HepG2 (cell line): Measurements from ENCODE around the gene SMURF1. TPM values are rescaled to one million over a fixed set of nuclear protein-coding genes. Genes with fewer than 3 reads are reported as not detected.

Experiments
- ASH2L ChIP-seq: fragments of 300-600, 200-600 bp; sonication (generic); IDR thresholded peaks from 2 replicates; pipeline ENCODE4 v1.7.0; 2017; ENCODE audit warnings: low read depth, mild to moderate bottlenecking, moderate library complexity, mixed read lengths, low read length; ENCODE audit not compliant: insufficient read length
- FOSL1 ChIP-seq: sonication (generic); formaldehyde crosslinking; IDR thresholded peaks from 2 replicates; pipeline ENCODE4 v1.9.0; 2021; ENCODE audit warnings: missing genetic modification reagents, borderline replicate concordance
- FOSL2 ChIP-seq: sonication (generic); formaldehyde crosslinking; IDR thresholded peaks from 2 replicates; pipeline ENCODE4 v1.4.0; 2020; ENCODE audit warnings: missing genetic modification reagents
- FOXK1 ChIP-seq: sonication (generic); formaldehyde crosslinking; IDR thresholded peaks from 2 replicates; pipeline ENCODE4 v1.4.0; 2020; ENCODE audit warnings: low read depth, missing genetic modification reagents, borderline replicate concordance
- FOXO1 ChIP-seq: sonication (generic); formaldehyde crosslinking; IDR thresholded peaks from 2 replicates; pipeline ENCODE4 v1.4.0; 2020; ENCODE audit warnings: missing genetic modification reagents
- GATAD1 ChIP-seq: IDR thresholded peaks from 2 replicates; pipeline ENCODE4 v1.6.1; 2016; ENCODE audit warnings: missing genetic modification reagents, missing compliant biosample characterization
- HDAC2 ChIP-seq: sonication (generic); formaldehyde crosslinking; IDR thresholded peaks from 2 replicates; pipeline ENCODE4 v1.4.0; 2020; ENCODE audit warnings: missing genetic modification reagents
- KAT8 ChIP-seq: IDR thresholded peaks from 2 replicates; pipeline ENCODE4 v1.6.1; 2016; ENCODE audit warnings: missing genetic modification reagents, missing compliant biosample characterization
- MED1 ChIP-seq: sonication (generic); formaldehyde crosslinking; IDR thresholded peaks from 2 replicates; pipeline ENCODE4 v1.4.0; 2020; ENCODE audit warnings: missing genetic modification reagents
- NCOA2 ChIP-seq: sonication (generic); formaldehyde crosslinking; IDR thresholded peaks from 2 replicates; pipeline ENCODE4 v1.8.0; 2022; ENCODE audit warnings: inconsistent platforms
- NFE2L1 ChIP-seq: sonication (generic); formaldehyde crosslinking; IDR thresholded peaks from 2 replicates; pipeline ENCODE4 v1.4.0; 2020; ENCODE audit warnings: missing genetic modification reagents, mild to moderate bottlenecking, borderline replicate concordance
- NFKBIZ ChIP-seq: IDR thresholded peaks from 2 replicates; pipeline ENCODE4 v1.6.1; 2018; ENCODE audit warnings: missing genetic modification reagents, missing compliant biosample characterization
- NR2F1 ChIP-seq, 2 experiments: fragments of 450-650 bp in 1 of 2; formaldehyde crosslinking in 1 of 2; IDR thresholded peaks; 2 replicates each; pipeline versions ENCODE4 v1.5.0 to v1.6.1; 2016 to 2020; ENCODE audit warnings: mild to moderate bottlenecking in 1 of 2, missing compliant biosample characterization in 1 of 2, missing genetic modification reagents in 1 of 2, moderate library complexity in 1 of 2
- POLR2A ChIP-seq, 2 experiments: IDR thresholded peaks; 2 replicates each; pipeline ENCODE4 v1.6.1; 2011; ENCODE audit warnings: low read depth in 2 of 2, low read length in 2 of 2, mild to moderate bottlenecking in 1 of 2, moderate library complexity in 1 of 2; ENCODE audit not compliant: insufficient read depth in 1 of 2
- SKI ChIP-seq: fragments of 450-650 bp; IDR thresholded peaks from one replicate; pipeline ENCODE4 v1.6.1; 2018; ENCODE audit warnings: mild to moderate bottlenecking; ENCODE audit not compliant: partially characterized antibody
- SOX13 ChIP-seq, 3 experiments: fragments of 450-650 bp in 1 of 3; sonication (generic) in 1 of 3; formaldehyde crosslinking in 1 of 3; IDR thresholded peaks in 2 of 3; conservative IDR thresholded peaks in 1 of 3; 2 replicates each; pipeline versions ENCODE4 v1.5.0 to v1.6.1; 2016 to 2020; ENCODE audit warnings: antibody characterized with exemption in 1 of 3, mild to moderate bottlenecking in 1 of 3, missing compliant biosample characterization in 1 of 3, missing genetic modification reagents in 1 of 3, moderate library complexity in 1 of 3
- SOX6 ChIP-seq, 2 experiments: fragments of 450-650 bp in 1 of 2; sonication (generic) in 1 of 2; formaldehyde crosslinking in 1 of 2; IDR thresholded peaks; 2 replicates each; pipeline versions ENCODE4 v1.4.0 to v1.6.1; 2017 to 2020; ENCODE audit warnings: antibody characterized with exemption in 1 of 2, mild to moderate bottlenecking in 1 of 2, missing genetic modification reagents in 1 of 2
- U2AF2 ChIP-seq: fragments of 200-400 bp; formaldehyde crosslinking; IDR thresholded peaks from 2 replicates; pipeline ENCODE4 v1.6.1; 2017; ENCODE audit warnings: low read depth, mild to moderate bottlenecking, low read length
- YEATS4 ChIP-seq: sonication (generic); formaldehyde crosslinking; IDR thresholded peaks from 2 replicates; pipeline ENCODE4 v1.4.0; 2020; ENCODE audit warnings: missing genetic modification reagents, borderline replicate concordance
- ZNF589 ChIP-seq: sonication (generic); formaldehyde crosslinking; conservative IDR thresholded peaks from 2 replicates; pipeline ENCODE4 v1.8.0; 2022; ENCODE audit warnings: mild to moderate bottlenecking, moderate library complexity, missing genetic modification reagents
- polyA plus RNA-seq, 8 experiments: library from polyadenylated mRNA; depleted of rRNA in 3 of 8; stranded (reverse) in 7 of 8; unstranded in 1 of 8; fragments of >200 nt; fragmentation: Illumina TruSeq in 4 of 8; extraction: Trizol in 4 of 8; gene quantifications; 2 replicates each; pipeline versions ENCODE4 v1.2.1 to v1.2.3, GENCODE V29; 2011 to 2016; ENCODE audit warnings: low read depth in 4 of 8, missing spikeins in 1 of 8, mixed read lengths in 1 of 8; ENCODE audit not compliant: insufficient read depth in 1 of 8
- total RNA-seq, 5 experiments: library from RNA; depleted of rRNA; stranded (reverse); fragments of >200 nt; fragmentation: Illumina TruSeq; extraction: Trizol; gene quantifications; 2 replicates each; pipeline ENCODE4 v1.2.3, GENCODE V29; 2016; ENCODE audit warnings: low read depth in 1 of 5
- TF ChIP-seq, protein P1 (sequence below): sonication (generic); formaldehyde crosslinking; IDR thresholded peaks from 2 replicates; pipeline ENCODE4 v1.5.0; 2020; ENCODE audit warnings: missing genetic modification reagents
- TF ChIP-seq, protein P2 (sequence below): sonication (generic); formaldehyde crosslinking; IDR thresholded peaks from 2 replicates; pipeline ENCODE4 v1.5.0; 2020; ENCODE audit warnings: mild to moderate bottlenecking, missing genetic modification reagents
- TF ChIP-seq, protein P3 (sequence below): sonication (generic); formaldehyde crosslinking; IDR thresholded peaks from 2 replicates; pipeline ENCODE4 v1.4.0; 2020; ENCODE audit warnings: missing genetic modification reagents
- TF ChIP-seq, protein P4 (sequence below): conservative IDR thresholded peaks from 2 replicates; pipeline ENCODE4 v1.6.1; 2018; ENCODE audit warnings: missing genetic modification reagents

SMURF1 gene
- total and polyA plus RNA-seq, 2 of the 13 experiments (the other 11 are each of a cell fraction or from before 2014, with no cell fraction given): 8.3 to 11.1 TPM

DNA sequence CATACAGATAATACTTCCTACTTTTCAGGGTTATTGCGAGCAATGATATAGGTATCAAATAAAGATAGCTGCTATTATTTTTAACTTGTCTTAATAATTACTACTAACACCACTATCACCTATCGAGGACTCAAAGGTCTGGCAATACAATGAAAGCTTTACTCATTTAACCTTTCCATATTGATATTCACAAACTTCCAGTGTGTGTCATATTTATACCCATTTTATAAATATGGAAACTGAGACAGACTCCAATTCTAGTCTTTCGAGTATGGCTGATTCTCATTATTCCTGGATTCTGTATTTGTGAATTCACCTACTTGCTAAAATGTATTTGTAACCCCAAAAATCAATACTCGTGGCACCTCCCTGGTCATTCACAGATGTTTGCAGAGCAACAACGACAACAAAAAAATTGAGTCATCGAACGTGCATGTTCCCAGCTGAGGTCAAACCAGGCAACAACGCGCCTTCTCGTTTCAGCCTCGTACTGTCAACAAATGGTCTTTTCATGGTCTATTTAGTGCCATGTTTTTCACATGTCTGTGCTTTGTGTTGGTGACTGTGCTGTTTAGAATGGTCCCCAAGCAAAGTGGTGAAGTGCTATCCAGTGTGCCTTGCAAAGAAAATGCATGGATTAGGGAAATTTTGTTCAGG lies 51.7 kb downstream of the SMURF1 start (continued):
- TF ChIP-seq, protein P1, sequence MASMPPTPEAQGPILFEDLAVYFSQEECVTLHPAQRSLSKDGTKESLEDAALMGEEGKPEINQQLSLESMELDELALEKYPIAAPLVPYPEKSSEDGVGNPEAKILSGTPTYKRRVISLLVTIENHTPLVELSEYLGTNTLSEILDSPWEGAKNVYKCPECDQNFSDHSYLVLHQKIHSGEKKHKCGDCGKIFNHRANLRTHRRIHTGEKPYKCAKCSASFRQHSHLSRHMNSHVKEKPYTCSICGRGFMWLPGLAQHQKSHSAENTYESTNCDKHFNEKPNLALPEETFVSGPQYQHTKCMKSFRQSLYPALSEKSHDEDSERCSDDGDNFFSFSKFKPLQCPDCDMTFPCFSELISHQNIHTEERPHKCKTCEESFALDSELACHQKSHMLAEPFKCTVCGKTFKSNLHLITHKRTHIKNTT (CRISPR knock-in tag): no peak
- no peak for TF ChIP-seq YEATS4 (CRISPR knock-in tag)
- peak; percentile 68; the same call in 1 of the 2 replicates for TF ChIP-seq FOSL1 (CRISPR knock-in tag)
- TF ChIP-seq SOX6 (IDR thresholded peaks at IDR 0.05): no peak
- TF ChIP-seq SOX6 (CRISPR knock-in tag; IDR thresholded peaks at IDR 0.05): peak; percentile 97
- TF ChIP-seq, protein P2, sequence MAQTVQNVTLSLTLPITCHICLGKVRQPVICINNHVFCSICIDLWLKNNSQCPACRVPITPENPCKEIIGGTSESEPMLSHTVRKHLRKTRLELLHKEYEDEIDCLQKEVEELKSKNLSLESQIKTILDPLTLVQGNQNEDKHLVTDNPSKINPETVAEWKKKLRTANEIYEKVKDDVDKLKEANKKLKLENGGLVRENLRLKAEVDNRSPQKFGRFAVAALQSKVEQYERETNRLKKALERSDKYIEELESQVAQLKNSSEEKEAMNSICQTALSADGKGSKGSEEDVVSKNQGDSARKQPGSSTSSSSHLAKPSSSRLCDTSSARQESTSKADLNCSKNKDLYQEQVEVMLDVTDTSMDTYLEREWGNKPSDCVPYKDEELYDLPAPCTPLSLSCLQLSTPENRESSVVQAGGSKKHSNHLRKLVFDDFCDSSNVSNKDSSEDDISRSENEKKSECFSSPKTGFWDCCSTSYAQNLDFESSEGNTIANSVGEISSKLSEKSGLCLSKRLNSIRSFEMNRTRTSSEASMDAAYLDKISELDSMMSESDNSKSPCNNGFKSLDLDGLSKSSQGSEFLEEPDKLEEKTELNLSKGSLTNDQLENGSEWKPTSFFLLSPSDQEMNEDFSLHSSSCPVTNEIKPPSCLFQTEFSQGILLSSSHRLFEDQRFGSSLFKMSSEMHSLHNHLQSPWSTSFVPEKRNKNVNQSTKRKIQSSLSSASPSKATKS: no peak
- peak; percentile 76 for TF ChIP-seq NCOA2 (CRISPR knock-in tag)
- peak; percentile 92; the same call in 1 of the 2 replicates for TF ChIP-seq FOXK1
- TF ChIP-seq HDAC2 (CRISPR knock-in tag): peak; percentile 69; the same call in 1 of the 2 replicates
- peak; percentile 43; the same call in 1 of the 2 replicates for TF ChIP-seq KAT8 (CRISPR knock-in tag)
- TF ChIP-seq SOX13 (IDR thresholded peaks at IDR 0.05): peak; percentile 82
- TF ChIP-seq SOX13 (CRISPR knock-in tag; conservative IDR thresholded peaks at IDR 0.05 in 1 of 2, IDR thresholded peaks at IDR 0.05 in 1 of 2): peak in 1 of 2 experiments; percentile 91; a peak in 2 of 4 replicates
- no peak; the same call in 1 of the 2 replicates for TF ChIP-seq GATAD1 (CRISPR knock-in tag)
- TF ChIP-seq FOSL2: peak; percentile 98
- peak in 1 of 2 experiments; percentile 68; a peak in 2 of 4 replicates for TF ChIP-seq NR2F1 (CRISPR knock-in tag; IDR thresholded peaks at IDR 0.05)
- TF ChIP-seq SKI: peak; percentile 64
- no peak for TF ChIP-seq NFE2L1 (CRISPR knock-in tag)
- peak; percentile 81; the same call in 1 of the 2 replicates for TF ChIP-seq NFKBIZ (CRISPR knock-in tag)
- TF ChIP-seq, protein P3, sequence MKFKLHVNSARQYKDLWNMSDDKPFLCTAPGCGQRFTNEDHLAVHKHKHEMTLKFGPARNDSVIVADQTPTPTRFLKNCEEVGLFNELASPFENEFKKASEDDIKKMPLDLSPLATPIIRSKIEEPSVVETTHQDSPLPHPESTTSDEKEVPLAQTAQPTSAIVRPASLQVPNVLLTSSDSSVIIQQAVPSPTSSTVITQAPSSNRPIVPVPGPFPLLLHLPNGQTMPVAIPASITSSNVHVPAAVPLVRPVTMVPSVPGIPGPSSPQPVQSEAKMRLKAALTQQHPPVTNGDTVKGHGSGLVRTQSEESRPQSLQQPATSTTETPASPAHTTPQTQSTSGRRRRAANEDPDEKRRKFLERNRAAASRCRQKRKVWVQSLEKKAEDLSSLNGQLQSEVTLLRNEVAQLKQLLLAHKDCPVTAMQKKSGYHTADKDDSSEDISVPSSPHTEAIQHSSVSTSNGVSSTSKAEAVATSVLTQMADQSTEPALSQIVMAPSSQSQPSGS: peak; percentile 76; the same call in 1 of the 2 replicates
- TF ChIP-seq MED1 (CRISPR knock-in tag): peak; percentile 87
- TF ChIP-seq U2AF2: no peak
- no peak; a peak in 1 of 4 replicates for TF ChIP-seq POLR2A (IDR thresholded peaks at IDR 0.05; ENCODE audit: insufficient read depth in 1 of 2, low read depth in 2 of 2, low read length in 2 of 2)
- TF ChIP-seq ZNF589 (CRISPR knock-in tag): no peak
- TF ChIP-seq, protein P4, sequence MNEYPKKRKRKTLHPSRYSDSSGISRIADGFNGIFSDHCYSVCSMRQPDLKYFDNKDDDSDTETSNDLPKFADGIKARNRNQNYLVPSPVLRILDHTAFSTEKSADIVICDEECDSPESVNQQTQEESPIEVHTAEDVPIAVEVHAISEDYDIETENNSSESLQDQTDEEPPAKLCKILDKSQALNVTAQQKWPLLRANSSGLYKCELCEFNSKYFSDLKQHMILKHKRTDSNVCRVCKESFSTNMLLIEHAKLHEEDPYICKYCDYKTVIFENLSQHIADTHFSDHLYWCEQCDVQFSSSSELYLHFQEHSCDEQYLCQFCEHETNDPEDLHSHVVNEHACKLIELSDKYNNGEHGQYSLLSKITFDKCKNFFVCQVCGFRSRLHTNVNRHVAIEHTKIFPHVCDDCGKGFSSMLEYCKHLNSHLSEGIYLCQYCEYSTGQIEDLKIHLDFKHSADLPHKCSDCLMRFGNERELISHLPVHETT (CRISPR knock-in tag): no peak
- peak; percentile 87; the same call in 1 of the 2 replicates for TF ChIP-seq FOXO1
- peak; percentile 68 for TF ChIP-seq ASH2L
